Limb (tissue), 2 donors: ENCODE results near the gene SPAG6.

Experiments
- DNase-seq, 2 donors: peaks; one replicate each; pipeline ENCODE4 v3.0.0-alpha.2; 2016; ENCODE audit errors: extremely low spot score in 2 of 2

Gene SPAG6

DNA sequence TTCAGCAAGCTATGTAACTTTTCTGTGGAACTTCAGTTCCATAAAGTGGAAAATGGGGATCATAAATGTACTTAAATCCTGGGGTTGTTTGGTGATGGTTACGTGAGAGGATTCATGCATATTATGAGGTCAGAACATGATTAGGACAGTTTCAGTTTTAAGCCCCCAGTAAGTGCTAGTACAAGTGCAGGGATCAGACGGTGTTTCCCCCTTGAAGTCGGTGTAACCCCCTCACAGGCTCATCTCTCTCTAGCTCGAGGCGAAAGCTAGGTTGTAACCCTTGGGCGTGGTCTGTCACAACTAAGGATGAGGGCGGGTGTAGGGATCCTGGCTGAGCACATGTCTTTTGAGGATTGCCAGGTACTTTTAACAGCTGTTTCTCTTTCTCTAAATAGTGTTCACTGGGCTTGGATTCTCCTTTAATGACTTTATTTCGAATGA, 84.7 kb downstream of the SPAG6 start:
- DNase-seq = no peak

DNA sequence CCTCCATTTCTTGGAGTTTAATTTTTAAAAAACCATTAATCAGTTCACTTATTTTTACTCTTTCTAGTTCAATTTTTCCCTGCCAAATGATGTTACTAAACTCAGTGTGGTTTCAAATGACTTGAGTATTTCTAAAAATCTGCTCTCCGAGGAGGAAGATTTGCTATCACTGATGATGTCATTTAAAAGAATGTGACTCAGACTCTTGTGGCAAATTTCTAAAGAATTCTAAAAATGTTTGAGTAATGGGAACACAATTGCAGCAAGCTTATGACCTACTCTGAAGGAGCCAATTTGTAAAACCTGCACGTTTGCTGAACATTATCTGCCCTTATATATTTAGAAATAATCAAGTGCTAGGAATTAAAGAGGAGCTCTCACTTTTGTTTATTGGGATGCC, 88.6 kb downstream of the SPAG6 start:
- DNase-seq = peak in 1 of 2 donors; percentile 42

DNA sequence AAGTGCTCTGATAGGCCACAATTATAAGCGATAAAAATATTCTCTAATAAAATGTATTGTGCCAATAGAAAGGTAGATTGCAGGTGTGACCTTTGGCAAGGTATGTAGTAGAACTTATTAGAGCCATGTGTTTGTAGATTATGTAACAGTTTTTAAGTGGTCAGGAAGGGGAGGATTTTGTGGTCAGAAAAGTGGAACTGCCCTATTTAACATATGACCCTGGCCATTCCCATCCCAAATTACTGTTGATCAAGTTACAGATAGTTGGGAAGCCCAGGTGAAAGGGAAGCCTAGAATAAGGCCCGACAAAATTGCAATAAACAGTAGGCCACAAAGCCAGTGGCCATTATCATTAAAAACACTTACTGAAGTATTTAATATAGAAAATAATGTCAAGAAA, 89.2 kb downstream of the SPAG6 start:
- no peak for DNase-seq

DNA sequence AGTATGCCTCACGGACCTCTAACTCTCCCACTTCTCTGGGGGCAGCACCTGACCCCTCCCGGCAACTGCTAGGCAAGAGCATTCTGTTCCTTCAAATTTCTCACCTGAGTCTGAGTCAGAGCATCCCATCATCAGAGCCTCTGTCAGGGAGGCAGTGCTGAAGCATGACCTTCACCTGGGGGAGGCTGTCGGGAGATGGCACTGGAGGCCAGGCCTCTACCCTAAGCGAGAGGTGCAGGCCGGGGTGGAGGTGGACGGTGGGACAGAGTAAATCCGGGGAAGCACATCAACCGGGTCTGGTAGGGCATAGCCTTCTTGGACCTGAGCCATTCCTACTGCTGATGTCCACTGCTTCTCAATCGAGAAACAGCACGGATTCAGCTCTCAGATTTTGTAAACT, 90.4 kb downstream of the SPAG6 start:
- no peak for DNase-seq

DNA sequence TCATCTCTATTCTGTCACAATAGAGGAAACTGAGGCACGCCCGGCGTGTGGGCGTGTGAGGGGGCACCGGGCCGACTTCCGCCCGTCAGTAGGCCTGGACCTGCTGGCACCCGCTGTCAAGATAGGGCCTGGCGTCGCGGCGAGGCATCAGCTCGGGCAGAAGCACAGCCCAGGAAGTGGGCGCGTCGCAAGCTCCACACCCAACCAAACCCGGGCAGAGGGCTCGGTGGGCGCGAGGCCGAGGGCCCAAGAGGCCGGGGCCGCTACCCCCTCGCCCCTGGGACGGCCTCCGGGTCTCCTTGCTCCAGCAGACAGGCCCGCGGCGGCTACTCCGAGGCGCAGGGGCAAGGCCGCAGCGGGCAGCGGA, 91.2 kb downstream of the SPAG6 start:
- no peak for DNase-seq

DNA sequence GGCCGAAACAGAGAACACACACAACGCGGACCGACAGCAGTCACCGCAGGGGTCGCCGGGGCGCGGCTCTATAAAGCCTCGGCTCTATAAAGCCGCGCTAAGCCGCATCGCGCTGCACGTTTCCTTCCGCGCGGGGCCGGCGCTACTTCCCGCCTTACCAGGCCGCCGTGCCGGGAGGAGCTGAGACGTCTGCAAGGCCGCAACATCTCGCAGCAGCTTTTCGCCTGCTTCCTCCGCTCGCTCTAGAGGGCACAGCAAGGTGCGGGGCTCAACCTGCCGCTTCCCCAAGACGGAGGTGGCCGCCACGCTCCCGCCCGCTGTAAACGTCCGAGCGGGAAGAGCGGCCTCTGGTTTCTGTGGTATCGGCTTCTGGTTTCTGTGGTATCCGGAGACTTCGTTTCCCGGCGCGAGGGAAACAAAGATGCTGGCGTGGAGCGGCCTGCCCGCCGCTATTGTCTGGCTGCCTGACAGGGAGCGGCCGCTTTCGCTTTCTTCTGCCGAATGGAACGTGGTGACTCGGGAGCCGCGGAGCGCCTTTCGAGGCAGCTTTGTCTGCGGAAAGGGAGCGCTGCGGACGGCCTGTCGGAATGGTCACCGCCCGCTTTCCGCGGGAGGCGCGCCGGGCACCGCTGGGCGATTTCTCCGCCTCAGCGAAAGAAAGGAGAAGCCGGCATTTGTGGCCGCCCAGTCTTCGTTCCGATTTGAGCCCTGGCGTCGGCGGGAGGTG, 91.8 kb downstream of the SPAG6 start:
- DNase-seq = peak; percentile 89 to 95

DNA sequence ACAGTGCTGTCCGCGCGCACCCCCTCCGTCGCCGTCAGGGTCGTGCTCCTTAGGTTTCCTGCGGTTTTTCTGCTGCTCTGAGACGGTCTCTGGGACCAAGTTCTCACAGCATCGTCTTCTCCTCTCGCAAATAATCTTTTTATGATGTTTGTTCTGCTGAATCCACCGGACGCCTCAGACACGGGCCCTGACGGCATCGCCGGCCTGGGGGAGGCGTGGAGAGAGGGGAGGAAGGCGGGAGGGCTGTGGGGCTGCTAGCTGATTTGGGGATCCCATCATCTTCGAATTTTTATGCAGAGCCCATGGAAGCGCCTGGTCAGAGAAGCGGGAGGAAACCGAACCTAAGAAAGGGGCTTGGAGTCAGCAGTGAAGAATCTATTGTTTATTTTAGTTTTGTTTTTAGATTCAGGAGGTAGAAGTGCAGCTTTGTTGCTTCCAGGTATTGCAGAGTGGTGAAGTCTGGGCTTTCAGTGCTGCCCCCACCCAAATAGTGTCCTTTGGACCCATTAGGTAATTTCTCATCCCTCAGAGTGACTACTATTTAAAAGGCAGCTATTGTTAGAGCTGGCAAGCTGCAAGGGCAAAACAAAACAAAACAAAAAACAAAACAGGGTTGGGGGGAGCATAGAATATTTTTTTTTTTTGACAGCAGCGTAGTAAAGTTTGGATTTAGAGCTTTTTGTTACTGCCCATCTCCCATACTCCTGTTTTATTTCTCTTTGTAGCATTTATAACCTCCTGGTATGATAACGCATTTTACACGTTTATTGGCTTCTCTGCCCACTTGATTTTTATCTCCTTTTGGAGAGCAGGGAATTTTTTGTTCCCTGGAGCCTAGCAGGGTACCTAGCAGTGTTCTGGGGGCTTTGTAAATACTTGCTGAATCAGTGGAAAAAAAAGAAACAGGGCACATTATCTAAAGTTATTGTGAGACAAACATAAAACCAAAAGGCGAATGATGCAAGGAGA, 92.6 kb downstream of the SPAG6 start:
- DNase-seq = no peak

DNA sequence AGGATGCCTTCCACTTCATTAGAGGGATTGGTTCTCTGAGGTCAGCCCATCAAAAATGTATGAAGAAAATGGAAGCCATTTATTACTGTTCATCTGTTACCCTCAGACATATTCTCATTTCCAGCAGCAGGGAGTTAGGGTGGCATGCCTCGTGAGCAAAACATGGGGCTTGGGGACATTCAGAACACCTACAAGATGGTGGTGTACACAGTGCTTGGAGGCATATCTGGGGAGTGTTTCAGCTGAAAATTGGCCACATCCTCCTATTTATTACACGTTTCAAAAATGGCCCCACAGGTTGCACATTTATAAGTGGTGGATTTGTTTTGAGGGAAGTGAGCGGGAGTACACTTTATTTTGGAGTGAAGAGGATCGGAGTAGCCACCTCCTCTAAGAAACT, 93.4 kb downstream of the SPAG6 start:
- no peak for DNase-seq

DNA sequence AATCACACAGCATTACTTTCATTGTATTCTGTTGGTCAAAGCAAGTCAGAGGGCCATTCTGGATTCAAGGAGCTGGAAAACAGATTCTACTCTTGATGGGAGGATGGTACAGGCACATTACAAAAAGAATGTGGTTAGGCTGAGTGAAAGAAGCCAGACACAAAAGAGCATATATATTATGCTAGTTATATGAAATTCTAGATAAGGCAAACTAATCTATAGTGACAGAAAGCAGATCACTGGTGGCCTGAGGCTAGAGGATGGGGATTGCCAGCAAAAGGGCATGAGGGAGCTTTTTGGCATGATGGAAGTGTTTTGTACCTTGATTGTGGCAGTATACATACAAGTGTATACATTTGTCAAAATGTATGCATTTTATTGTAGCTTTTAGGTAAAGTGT, 96.8 kb downstream of the SPAG6 start:
- no peak for DNase-seq

DNA sequence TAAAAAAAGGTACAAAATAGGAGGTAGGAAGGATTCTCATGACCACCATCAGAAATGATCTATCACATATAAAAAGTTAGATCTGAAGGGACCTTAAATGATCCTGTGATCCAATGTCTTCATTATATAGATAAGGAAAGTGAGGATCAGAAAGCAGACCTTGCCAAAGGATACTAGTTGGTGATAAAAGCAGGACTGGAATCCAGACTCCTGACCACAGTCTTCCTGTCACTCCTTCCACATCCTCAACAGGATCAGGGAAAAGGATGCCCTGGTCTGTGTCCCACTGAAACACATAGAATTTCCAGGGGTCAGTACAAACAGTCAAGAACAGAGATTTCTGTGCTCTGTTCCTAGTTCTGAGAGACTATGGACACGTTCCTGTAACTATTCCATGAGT, 97.2 kb downstream of the SPAG6 start:
- DNase-seq = no peak

DNA sequence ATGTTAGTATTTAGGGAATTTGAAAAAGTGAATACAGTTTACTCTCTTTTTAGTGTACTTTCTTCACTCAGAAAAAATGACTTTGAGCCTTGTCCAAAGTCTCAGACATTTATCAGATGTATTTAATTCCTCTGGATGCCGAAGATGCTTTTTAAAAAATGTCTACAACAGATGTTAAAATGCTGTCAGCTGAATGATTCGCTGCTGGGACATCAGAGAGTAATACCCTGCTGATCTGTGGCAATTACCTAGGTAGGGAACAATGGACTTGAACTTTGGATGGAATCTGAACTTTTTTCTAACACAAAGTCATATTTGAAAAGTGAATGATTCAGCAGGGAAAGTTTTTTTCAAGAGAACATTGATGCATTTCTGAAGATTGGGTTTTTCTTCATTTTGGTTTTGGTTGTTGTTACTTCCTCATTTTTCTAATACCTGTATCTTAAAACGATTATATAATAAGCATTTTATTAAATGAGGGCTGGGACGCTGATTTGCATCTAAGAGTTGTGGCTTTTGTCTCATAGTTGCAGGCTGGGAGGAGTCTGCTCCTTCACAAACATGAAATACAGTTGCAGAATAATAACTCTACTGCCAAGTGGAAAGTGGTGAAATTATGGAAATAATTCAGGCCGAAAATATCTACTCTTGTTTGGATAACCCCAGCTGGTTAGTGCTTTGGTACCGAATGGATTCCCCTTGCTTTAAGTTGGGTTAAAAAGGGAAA, 98.0 kb downstream of the SPAG6 start:
- no peak for DNase-seq

DNA sequence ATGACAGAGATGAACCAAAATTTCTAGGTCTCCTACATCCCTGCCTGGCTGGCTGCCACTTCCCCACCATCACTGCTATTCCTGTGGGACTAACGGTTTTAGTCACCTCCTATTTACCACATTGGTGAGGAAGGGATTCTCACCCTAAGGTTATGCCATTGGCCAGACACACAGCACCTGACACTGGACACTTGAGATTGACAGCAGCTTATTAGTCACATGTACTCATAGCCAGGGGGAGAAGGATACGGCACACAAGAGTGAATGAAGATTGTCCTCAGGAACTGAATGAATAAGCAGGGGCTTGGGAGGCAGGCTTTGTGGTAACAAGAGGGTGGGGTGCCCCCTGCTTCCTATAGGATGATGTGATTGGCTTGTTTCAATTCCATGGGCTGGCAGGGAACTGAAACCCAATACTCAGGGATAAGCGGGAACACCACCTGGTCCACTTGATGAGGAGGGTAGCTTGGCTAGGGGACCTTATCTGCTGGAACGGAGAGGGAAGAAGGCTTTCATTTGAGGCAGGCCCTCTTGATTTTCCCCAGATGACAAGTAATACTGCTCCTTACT, 99.0 kb downstream of the SPAG6 start:
- no peak for DNase-seq

DNA sequence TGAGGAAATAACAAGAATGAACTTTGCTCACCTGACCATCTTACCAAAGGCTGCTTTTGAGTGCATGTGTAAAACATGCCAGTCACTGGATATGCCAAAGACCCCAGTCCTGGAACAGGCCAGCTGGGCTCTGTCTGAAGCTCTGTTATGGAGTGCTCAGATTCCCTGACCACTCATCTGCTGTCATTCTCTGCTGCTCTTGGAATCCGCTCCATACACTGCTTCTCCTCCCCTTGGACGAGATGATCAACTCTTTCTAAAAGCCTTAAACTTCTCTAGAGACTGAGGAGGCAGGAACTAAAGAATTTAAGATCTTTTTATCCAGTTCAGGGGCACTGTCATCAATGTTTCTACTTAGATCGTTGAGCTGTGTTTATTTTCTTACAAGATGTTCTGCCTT, 100.2 kb downstream of the SPAG6 start:
- no peak for DNase-seq

DNA sequence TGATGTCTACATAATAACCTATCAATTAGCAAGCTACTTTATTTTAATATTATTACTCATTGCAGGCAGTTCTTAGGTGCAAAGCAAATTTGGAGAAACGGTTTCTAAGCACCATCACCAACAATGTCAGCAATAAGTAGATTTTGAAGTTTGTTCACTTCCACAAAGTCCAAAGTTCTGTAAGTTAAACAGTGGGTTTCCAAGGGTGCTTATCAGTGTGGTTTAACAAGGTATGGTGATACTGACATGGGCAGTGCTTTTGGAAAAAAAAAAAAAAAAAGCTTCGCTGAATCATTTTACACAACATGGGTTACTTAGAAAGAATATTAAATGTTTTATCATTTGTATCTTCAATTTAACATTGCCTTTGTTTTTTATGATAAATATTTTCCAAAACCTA, 101.8 kb downstream of the SPAG6 start:
- DNase-seq = no peak

DNA sequence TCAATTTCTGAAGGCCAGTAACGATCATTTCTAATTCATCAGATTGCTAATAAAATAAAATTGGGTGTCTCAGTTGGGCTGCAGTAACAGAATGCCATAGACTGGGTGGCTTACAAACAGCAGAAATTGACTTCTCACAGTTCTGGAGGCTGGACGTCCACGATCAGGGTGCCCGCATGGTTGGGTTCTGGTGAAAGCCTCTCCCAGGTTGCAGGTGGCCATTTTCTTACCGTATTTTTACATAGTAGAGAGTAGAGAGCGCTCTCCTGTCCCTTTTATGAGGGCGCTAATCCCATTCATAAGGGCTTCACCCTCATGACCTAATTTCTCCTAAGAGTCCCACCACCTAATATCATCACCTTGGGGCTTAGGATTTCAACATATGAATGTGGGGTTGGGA, 106.0 kb downstream of the SPAG6 start:
- DNase-seq = no peak

DNA sequence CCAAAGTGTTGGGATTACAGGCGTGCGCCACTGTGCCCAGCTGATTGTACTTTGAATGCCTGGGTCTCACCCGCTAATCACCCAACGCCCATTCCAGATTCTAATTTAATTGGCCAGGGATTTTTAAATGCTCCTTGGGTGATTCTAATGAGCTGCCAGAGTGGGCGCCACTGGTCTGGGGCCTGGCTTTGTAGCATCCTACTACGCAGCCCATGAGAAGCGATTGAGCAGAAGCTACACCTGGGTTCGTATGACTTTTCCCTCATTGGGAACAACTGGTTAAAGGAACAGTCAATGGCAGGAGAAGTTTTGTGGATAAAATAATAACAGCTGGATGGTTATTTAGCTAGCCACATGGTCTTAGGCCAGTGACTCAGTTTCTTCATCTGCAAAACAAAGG, 108.0 kb downstream of the SPAG6 start:
- no peak for DNase-seq

DNA sequence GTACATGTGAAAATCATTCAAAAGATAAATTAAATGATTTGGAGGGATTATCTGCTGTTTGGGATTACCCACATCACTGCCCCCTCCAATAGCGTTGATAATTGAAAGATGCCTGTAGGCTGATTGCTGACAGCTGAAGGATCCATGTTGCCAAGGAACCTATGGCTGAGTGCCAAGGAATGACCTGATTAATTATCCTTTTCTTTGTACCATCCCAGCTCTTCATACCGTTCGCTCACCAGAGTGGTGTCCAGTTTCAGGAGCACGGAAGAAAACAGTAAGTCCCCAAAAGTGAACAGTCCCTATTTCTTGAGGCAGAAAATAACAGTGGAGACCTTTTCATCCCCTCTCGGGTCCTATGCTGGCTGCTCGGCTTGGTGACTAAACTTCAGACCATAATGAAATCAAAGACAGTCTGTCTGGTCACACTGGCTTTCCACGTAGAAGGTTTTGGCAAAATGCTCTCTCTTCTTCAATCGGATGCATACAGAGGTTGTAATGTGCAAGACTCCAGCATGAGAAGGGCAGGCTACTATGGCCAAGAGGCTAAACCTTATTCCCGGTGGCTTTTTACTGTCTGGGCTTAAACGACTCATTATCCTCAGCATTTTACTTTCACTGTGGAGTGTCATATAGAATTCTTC, 108.8 kb downstream of the SPAG6 start:
- no peak for DNase-seq

DNA sequence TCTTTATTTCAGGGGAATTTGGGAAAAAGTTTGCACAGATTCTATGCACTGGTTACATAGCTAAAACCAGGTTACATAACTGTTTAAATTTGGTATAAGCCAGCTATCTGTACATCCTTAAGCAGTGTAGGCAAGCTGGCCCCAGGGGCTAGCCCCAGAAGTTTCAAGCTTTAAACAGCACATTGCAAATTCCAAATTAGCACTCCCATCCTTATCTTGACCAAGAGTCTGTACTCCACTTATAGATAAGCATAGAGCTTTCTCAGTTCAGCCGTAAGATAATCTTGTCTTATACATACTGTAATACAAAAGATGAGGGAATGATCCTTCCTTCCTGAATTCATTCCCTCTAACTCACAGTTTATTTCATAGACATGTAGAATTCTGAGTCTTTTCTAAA, 109.3 kb downstream of the SPAG6 start:
- DNase-seq = no peak

DNA sequence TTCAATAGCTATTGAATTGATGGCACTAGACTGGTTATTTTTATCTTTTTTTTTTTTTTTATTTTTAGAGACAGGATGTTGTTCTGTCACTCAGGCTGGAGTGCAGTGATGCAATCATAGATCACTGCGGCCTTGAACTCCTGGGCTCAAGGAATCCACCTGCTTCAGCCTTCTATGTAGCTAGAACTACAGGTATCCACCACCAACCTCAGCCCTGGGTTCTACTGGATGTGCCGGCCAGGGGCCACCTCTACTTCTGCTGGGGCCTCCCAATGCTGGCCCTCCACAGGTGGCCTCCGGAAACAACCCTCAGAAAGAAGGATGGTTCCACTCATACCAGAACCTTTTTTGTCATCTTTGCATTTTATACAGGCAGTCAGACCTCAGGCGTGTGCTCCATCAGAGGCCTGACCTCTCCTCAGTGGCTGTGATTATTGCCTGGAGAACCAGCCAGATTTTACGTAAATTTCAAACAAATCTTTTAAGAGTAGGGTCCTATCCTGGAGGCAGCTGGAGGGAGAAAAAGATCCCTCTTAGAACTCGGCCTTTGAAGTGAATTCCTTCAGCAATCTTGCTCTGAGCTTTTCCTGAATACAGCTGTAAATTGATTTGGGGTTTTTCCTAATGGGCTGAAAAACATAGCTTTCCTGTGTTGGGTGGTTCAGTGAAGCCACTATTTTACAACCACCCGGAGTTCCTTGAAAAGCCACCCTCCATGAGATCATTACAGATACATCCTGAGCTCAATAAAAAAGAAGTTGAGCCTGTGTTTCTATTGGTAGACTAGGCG, 110.0 kb downstream of the SPAG6 start:
- no peak for DNase-seq

DNA sequence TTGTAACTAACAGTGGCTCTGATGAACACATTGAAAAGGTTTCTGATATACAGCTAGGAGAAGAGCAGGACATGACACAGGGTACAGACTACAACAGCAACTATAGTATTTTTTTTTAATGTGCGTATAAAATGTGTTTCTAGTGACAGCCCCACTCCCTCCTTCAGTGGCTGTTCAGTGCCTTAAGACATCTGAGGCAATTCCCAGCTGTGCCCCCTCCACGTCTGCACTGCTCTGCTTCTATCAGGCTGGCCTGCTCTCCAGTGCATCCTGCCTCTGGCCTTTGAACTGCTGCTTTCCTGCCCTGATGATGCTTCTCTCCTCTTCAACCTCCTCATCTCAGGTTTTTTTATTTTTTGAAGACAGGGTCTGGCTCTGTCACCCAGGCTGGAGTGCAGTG, 111.2 kb downstream of the SPAG6 start:
- no peak for DNase-seq
